OCI-M2 (cell line): Measurements from ENCODE around the gene METTL4.

Experiments
- DNase-seq: peaks from one replicate; lab custom pipeline; 2025; ENCODE audit not compliant: unreplicated experiment; lab: John Stamatoyannopoulos, UW

Gene METTL4

GRCh38 chr18:2571200-2572170, at the start of gene METTL4, which contains the start of gene NDC80:
TSS of gene METTL4 (minus strand) at chr18:2571505. CDS start at chr18:2567216, 4,289 bp downstream.
TSS of gene NDC80 (plus strand) at chr18:2571557. CDS start at chr18:2572986, 1,429 bp downstream.
- DNase-seq = peak; percentile 18

- DNase-seq = no peak
These were observed 46.7 kb upstream of the METTL4 start for GRCh38 chr18:2618009-2618408.

GRCh38 chr18:2617401-2617998, 46.2 kb upstream of the METTL4 start:
- no peak for DNase-seq

- DNase-seq = no peak
These were observed 41.7 kb upstream of the METTL4 start for GRCh38 chr18:2612996-2613395.

GRCh38 chr18:2610549-2610948, 39.2 kb upstream of the METTL4 start:
- DNase-seq = no peak

GRCh38 chr18:2609604-2610003, 38.3 kb upstream of the METTL4 start:
- DNase-seq = no peak

GRCh38 chr18:2606335-2606734, 35.0 kb upstream of the METTL4 start:
- no peak for DNase-seq

GRCh38 chr18:2602844-2603243, 31.5 kb upstream of the METTL4 start:
- DNase-seq = no peak

- no peak for DNase-seq
These were observed 26.3 kb upstream of the METTL4 start for GRCh38 chr18:2597639-2598038.

- no peak for DNase-seq
These were observed 19.0 kb upstream of the METTL4 start for GRCh38 chr18:2590303-2590702.

GRCh38 chr18:2589345-2590068, 18.2 kb upstream of the METTL4 start:
- DNase-seq = no peak

- DNase-seq = no peak
These were observed 17.5 kb upstream of the METTL4 start for GRCh38 chr18:2588666-2589344.

GRCh38 chr18:2587788-2588187, 16.5 kb upstream of the METTL4 start:
- DNase-seq = no peak

- no peak for DNase-seq
These were observed 2.1 kb upstream of the METTL4 start for GRCh38 chr18:2573408-2573807.

GRCh38 chr18:2572892-2573291, 1.6 kb upstream of the METTL4 start:
- DNase-seq = no peak

- DNase-seq = no peak
These were observed 865 bp upstream of the METTL4 start for GRCh38 chr18:2572171-2572569.

- DNase-seq = no peak
These were observed 519 bp downstream of the METTL4 start for GRCh38 chr18:2570772-2571199.

GRCh38 chr18:2569338-2570207, 1.7 kb downstream of the METTL4 start:
- no peak for DNase-seq

GRCh38 chr18:2568605-2569004, 2.7 kb downstream of the METTL4 start:
- no peak for DNase-seq

- DNase-seq = no peak
These were observed 3.2 kb downstream of the METTL4 start for GRCh38 chr18:2568129-2568528.
